Naive thymus-derived CD4-positive, alpha-beta T cell (primary cell): ENCODE measurements around the gene BRCA1. TPM values are rescaled to one million over a fixed set of nuclear protein-coding genes. Genes with fewer than 3 reads are reported as not detected.
"Not testable (repeated sequence)": the region's sequence is repeated elsewhere in the genome, so short reads cannot be mapped to it uniquely, and the experiment has no call there.

Experiments
- ATAC-seq: fragments of 150-1000 bp; cut with Tn5 transposase; 2 replicates; pipeline ENCODE4 v1.10.0; 2021; ENCODE audit warnings: mild to moderate bottlenecking, moderate library complexity
- CTCF ChIA-PET: fragments of 350-600 bp; sonication (Branson Sonifier 250); formaldehyde crosslinking; loops from one replicate; lab custom pipeline; 2021; ENCODE audit warnings: antibody characterized with exemption; lab: Charles Lee
- POLR2A ChIA-PET: fragments of 350-600 bp; sonication (Branson Sonifier 250); formaldehyde crosslinking; loops from one replicate; lab custom pipeline; 2021; ENCODE audit warnings: antibody characterized with exemption, inconsistent platforms; lab: Charles Lee
- DNase-seq, 9 donors: peaks; one replicate each; pipeline versions ENCODE4 v3.0.0 to v3.0.0-alpha.2; 2020 to 2022; ENCODE audit warnings: mixed read lengths in 1 of 9
- H3K27ac ChIP-seq: one replicate; pipeline ENCODE4 v1.7.0; 2013; ENCODE audit warnings: mild to moderate bottlenecking, low read depth, low read length, moderate library complexity
- H3K27me3 ChIP-seq, 2 donors: one replicate each; pipeline ENCODE4 v1.7.0; 2013; ENCODE audit warnings: low read length in 2 of 2, mild to moderate bottlenecking in 2 of 2, moderate library complexity in 2 of 2; ENCODE audit not compliant: control insufficient read depth in 2 of 2, insufficient read depth in 2 of 2
- H3K36me3 ChIP-seq, 3 experiments: 1 replicate in 2 of 3; 2 replicates in 1 of 3; pipeline ENCODE4 v1.7.0; 2013; ENCODE audit warnings: low read length in 3 of 3, mild to moderate bottlenecking in 3 of 3, moderate library complexity in 1 of 3; ENCODE audit not compliant: insufficient read depth in 3 of 3, control insufficient read depth in 2 of 3
- H3K4me1 ChIP-seq, 2 donors: one replicate each; pipeline ENCODE4 v1.7.0; 2013; ENCODE audit warnings: low read length in 2 of 2, mild to moderate bottlenecking in 2 of 2, moderate library complexity in 1 of 2; ENCODE audit not compliant: control insufficient read depth in 2 of 2, insufficient read depth in 2 of 2
- H3K4me3 ChIP-seq: 2 replicates; pipeline ENCODE4 v1.7.0; 2013; ENCODE audit warnings: mild to moderate bottlenecking, low read length
- H3K9me3 ChIP-seq, 3 experiments: 1 replicate in 2 of 3; 2 replicates in 1 of 3; pipeline ENCODE4 v1.7.0; 2013; ENCODE audit warnings: low read length in 3 of 3; ENCODE audit not compliant: control insufficient read depth in 2 of 3
- H3K27ac Mint-ChIP-seq, 9 donors: one replicate each; pipeline ENCODE4 v1.8.0; 2020 to 2022; ENCODE audit warnings: mixed read lengths in 9 of 9, mild to moderate bottlenecking in 8 of 9, moderate library complexity in 5 of 9, inconsistent platforms in 2 of 9
- H3K27me3 Mint-ChIP-seq, 5 donors: one replicate each; pipeline ENCODE4 v1.8.0; 2021 to 2022; ENCODE audit warnings: mixed read lengths in 5 of 5, mild to moderate bottlenecking in 1 of 5
- H3K36me3 Mint-ChIP-seq, 5 donors: one replicate each; pipeline ENCODE4 v1.8.0; 2020 to 2022; ENCODE audit warnings: mixed read lengths in 5 of 5, mild to moderate bottlenecking in 3 of 5, inconsistent platforms in 1 of 5
- H3K4me1 Mint-ChIP-seq, 7 donors: one replicate each; pipeline ENCODE4 v1.8.0; 2020 to 2022; ENCODE audit warnings: mixed read lengths in 7 of 7, mild to moderate bottlenecking in 3 of 7, inconsistent platforms in 1 of 7
- H3K4me3 Mint-ChIP-seq, 10 donors: one replicate each; pipeline ENCODE4 v1.8.0; 2020 to 2022; ENCODE audit warnings: mild to moderate bottlenecking in 10 of 10, mixed read lengths in 10 of 10, moderate library complexity in 6 of 10, inconsistent platforms in 2 of 10
- H3K9me3 Mint-ChIP-seq, 11 donors: one replicate each; pipeline ENCODE4 v1.8.0; 2020 to 2022; ENCODE audit warnings: mixed read lengths in 11 of 11, mild to moderate bottlenecking in 4 of 11, inconsistent platforms in 1 of 11, moderate library complexity in 1 of 11
- intact Hi-C, 2 donors: fragments of 100-400 bp; cut with micrococcal nuclease; formaldehyde crosslinking; loops; one replicate each; pipeline ENCODE4 v1.15.1; 2023
- polyA plus RNA-seq, 2 donors: library from polyadenylated mRNA; unstranded; fragments of 300-500 nt; fragmentation: Illumina TruSeq; gene quantifications; one replicate each; pipeline ENCODE4 v1.2.3, GENCODE V29; 2021
- total RNA-seq, 6 experiments: library from RNA in 5 of 6; stranded (reverse) in 5 of 6; gene quantifications; 1 replicate in 5 of 6; 2 replicates in 1 of 6; pipeline ENCODE4 v1.2.3 and lab custom pipeline; 2021 to 2026

The BRCA1 gene
- total and polyA plus RNA-seq, 7 experiments from 2014 or later = 1.1 to 54.1 (median 4.5) TPM

DNA sequence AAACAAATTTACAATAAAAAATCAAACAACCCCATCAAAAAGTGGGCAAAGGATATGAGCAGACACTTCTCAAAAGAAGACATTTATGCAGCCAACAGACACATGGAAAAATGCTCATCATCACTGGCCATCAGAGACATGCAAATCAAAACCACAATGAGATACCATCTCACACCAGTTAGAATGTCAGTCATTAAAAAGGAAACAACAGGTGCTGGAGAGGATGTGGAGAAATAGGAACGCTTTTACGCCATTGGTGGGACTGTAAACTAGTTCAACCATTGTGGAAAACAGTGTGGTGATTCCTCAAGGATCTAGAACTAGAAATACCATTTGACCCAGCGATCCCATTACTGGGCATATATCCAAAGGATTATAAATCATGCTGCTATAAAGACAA, 11.4 kb upstream of the BRCA1 start:
- H3K27me3 Mint-ChIP-seq, POLR2A ChIA-PET, H3K9me3 ChIP-seq, intact Hi-C loops, DNase-seq, H3K4me3 ChIP-seq, CTCF ChIA-PET, ATAC-seq, H3K4me3 Mint-ChIP-seq, H3K9me3 Mint-ChIP-seq, H3K4me1 Mint-ChIP-seq, H3K27ac ChIP-seq, H3K27me3 ChIP-seq, H3K4me1 ChIP-seq: not testable (repeated sequence)
- H3K36me3 ChIP-seq = peaks cover 0 to 19% (median 0%) of the 10 kb centered on the region in 3 experiments
- Mint-ChIP-seq H3K36me3 (peaks cover 10 to 38% (median 12%) of the 10 kb centered on the region in 5 donors), H3K27ac (peak overlapping the region in 1 of 9 donors; percentile 15)

DNA sequence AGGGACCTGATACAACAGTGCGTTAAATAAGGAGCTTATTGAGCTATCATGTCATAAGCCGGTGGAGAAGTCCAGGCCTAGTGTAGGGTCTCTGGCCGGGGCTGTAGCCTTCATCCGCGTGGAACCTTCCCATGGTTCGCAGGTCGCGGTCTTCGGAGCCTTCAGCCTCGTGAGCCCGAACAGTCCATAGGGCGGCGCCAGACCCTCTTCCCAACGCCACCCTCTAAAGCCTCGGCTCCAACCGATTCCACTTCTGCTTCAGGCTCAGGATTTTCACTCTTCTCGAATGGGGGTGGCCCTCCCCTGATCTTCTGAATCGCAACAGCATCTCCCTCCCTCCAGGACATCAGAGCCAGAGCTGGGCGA, 10.3 kb upstream of the BRCA1 start:
- ChIA-PET CTCF (no interaction called here), POLR2A (no interaction called here)
- DNase-seq (no peak), ATAC-seq (no peak)
- H3K9me3 ChIP-seq = no peaks in the 10 kb centered on the region
- no peak overlapping the region for H3K4me3 ChIP-seq
- no peaks in the 10 kb centered on the region for H3K4me1 ChIP-seq
- Mint-ChIP-seq H3K4me3 (no peak overlapping the region), H3K27ac (no peak overlapping the region), H3K36me3 (peaks cover 10 to 33% (median 12%) of the 10 kb centered on the region in 5 donors), H3K9me3 (peaks cover 0 to 2% (median 0%) of the 10 kb centered on the region in 11 donors), H3K27me3 (no peaks in the 10 kb centered on the region), H3K4me1 (peaks cover 0 to 12% (median 6%) of the 10 kb centered on the region in 7 donors)
- H3K27ac ChIP-seq = no peak overlapping the region
- peaks cover 0 to 19% (median 0%) of the 10 kb centered on the region in 3 experiments for H3K36me3 ChIP-seq
- H3K27me3 ChIP-seq = no peaks in the 10 kb centered on the region
- intact Hi-C loops = no loop called here

DNA sequence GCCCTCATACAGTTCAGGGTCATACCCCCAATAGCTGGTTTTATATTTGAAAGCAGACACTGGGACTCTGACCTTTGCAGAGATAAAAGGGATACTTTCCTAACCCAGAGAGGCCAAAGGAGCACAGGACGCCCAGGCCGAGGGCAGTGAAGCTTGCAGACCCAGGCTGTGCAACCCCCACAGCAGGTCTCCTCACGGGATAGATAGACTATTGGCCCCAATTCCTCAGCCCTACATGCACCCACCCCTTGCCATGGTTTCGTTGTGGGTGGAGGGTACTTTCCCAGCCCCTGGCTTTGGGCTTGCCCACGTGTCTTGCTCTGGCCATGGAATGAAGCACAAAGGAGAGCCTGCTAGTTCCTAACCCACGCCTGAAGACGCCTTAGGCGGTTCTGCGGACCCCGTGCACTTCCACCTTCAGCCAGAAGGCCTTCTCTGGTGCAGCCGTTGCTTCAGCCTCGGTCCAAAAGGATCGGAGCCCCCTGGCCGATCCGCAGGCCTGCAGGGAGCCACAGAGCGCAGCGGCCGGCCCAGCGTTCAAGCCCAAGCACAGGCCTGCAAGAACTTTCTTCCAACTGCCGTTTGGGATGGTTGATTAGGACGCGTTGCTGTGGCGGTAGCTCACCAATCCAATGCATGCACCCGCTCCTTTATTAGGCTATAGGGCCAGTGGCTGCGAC, 9.8 kb upstream of the BRCA1 start:
- H3K36me3 Mint-ChIP-seq = peaks cover 10 to 28% (median 12%) of the 10 kb centered on the region in 5 donors
- H3K4me3 ChIP-seq = no peak overlapping the region
- no peak overlapping the region for H3K27ac ChIP-seq
- H3K4me3 Mint-ChIP-seq = no peak overlapping the region
- ChIA-PET CTCF (no interaction called here), POLR2A (no interaction called here)
- peaks cover 0 to 2% (median 0%) of the 10 kb centered on the region in 11 donors for H3K9me3 Mint-ChIP-seq
- H3K4me1 Mint-ChIP-seq = peaks cover 0 to 12% (median 6%) of the 10 kb centered on the region in 7 donors
- no peaks in the 10 kb centered on the region for H3K9me3 ChIP-seq
- no peaks in the 10 kb centered on the region for H3K27me3 Mint-ChIP-seq
- intact Hi-C loops = no loop called here
- no peak overlapping the region for H3K27ac Mint-ChIP-seq
- H3K36me3 ChIP-seq = peaks cover 0 to 19% (median 0%) of the 10 kb centered on the region in 3 experiments
- ATAC-seq (no peak), DNase-seq (no peak)
- H3K27me3 ChIP-seq = no peaks in the 10 kb centered on the region
- no peaks in the 10 kb centered on the region for H3K4me1 ChIP-seq

DNA sequence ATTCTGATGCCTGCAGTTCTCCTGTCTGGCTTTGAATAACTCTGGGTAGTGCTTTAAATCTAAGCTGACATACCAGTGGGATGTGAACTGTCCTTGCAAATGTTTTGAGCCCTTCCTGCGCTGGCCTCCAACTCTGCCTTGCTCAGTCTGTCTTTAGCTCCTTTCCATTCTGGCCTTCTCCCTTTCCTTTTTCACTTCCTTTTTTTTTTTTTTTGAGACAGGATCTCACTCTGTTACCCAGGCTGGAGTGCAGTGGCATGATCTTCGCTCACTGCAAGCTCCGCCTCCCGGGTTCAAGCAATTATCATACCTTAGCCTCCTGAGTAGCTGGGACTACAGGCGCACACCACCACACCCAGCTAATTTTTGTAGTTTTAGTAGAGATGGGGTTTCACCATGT, 8.3 kb upstream of the BRCA1 start:
- POLR2A ChIA-PET, H3K27me3 Mint-ChIP-seq, H3K4me1 ChIP-seq, H3K27ac Mint-ChIP-seq, ATAC-seq, H3K27ac ChIP-seq, H3K27me3 ChIP-seq, CTCF ChIA-PET, H3K4me3 Mint-ChIP-seq, intact Hi-C loops, H3K9me3 ChIP-seq, DNase-seq, H3K9me3 Mint-ChIP-seq, H3K4me3 ChIP-seq: not testable (repeated sequence)
- H3K36me3 ChIP-seq = peaks cover 0 to 23% (median 0%) of the 10 kb centered on the region in 3 experiments
- Mint-ChIP-seq H3K4me1 (peaks cover 0 to 17% (median 7%) of the 10 kb centered on the region in 7 donors), H3K36me3 (peaks cover 10 to 32% (median 12%) of the 10 kb centered on the region in 5 donors)

DNA sequence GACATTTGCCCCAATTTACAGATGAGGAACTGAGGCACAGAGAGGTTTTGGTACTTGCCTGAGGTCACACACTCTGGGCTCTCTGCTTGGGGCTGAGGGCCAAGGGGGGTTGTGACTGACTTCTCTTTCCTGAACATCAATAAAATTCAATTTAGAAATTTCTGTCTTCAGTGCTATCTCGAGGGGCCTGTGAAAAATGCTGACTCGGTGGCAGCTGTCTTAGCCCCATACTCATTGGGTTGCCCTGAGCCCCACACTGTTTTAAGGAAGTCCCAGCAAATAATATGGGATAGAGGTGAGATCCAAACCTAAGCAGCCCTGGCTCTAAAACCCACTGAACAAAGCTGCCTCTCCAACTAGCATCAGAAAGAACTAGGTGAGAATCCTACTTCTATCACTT, 7.0 kb upstream of the BRCA1 start:
- peaks cover 10 to 41% (median 16%) of the 10 kb centered on the region in 5 donors for H3K36me3 Mint-ChIP-seq
- no peak overlapping the region for H3K4me3 Mint-ChIP-seq
- Histone ChIP-seq H3K27ac (no peak overlapping the region), H3K36me3 (peaks cover 0 to 29% (median 0%) of the 10 kb centered on the region in 3 experiments), H3K4me1 (no peaks in the 10 kb centered on the region), H3K27me3 (no peaks in the 10 kb centered on the region), H3K4me3 (no peak overlapping the region), H3K9me3 (no peaks in the 10 kb centered on the region)
- H3K27me3 Mint-ChIP-seq = no peaks in the 10 kb centered on the region
- no peak for DNase-seq
- peak overlapping the region in 1 of 9 donors; percentile 41 for H3K27ac Mint-ChIP-seq
- peaks cover 0 to 26% (median 17%) of the 10 kb centered on the region in 7 donors for H3K4me1 Mint-ChIP-seq
- H3K9me3 Mint-ChIP-seq = peaks cover 0 to 2% (median 0%) of the 10 kb centered on the region in 11 donors
- intact Hi-C loops = no loop called here
- no peak for ATAC-seq
- CTCF ChIA-PET = interaction anchor here (0.6 kb wide), 1 partner anchor 558 kb away, joined by 4 read pairs; no protein-coding TSS in a partner anchor
- POLR2A ChIA-PET = no interaction called here

DNA sequence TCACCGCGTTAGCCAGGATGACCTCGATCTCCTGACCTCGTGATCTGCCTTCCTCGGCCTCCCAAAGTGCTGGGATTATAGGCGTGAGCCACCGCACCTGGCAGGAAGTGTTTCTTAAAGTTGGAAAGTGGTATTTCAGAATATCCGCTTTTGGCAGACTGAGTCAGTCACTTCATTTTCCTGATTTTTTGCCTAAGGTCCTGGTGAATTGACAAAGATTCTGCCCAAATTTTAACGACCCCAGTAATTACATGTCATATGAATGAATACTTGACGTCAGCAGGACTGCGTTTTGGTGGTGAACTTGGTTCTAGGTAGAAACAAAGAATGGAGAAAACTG, 4.5 kb upstream of the BRCA1 start:
- intact Hi-C loops = loop anchor here in 1 of 2 donors (5.0 kb wide), 1 partner anchor 307 kb away; the partner anchor contains the start of gene BECN1
- peaks cover 9 to 39% (median 17%) of the 10 kb centered on the region in 5 donors for H3K36me3 Mint-ChIP-seq
- H3K4me1 Mint-ChIP-seq = peaks cover 12 to 42% (median 30%) of the 10 kb centered on the region in 7 donors
- peak overlapping the region in 1 of 9 donors; percentile 9 for H3K27ac Mint-ChIP-seq
- DNase-seq (no peak), ATAC-seq (no peak)
- Histone ChIP-seq H3K9me3 (no peaks in the 10 kb centered on the region), H3K27ac (no peak overlapping the region), H3K36me3 (peaks cover 0 to 26% (median 0%) of the 10 kb centered on the region in 3 experiments), H3K4me1 (peaks cover 6 to 8% of the 10 kb centered on the region in 2 donors), H3K27me3 (no peaks in the 10 kb centered on the region), H3K4me3 (no peak overlapping the region)
- POLR2A ChIA-PET = no interaction called here
- CTCF ChIA-PET = no interaction called here
- H3K9me3 Mint-ChIP-seq = peaks cover 0 to 2% (median 0%) of the 10 kb centered on the region in 11 donors
- H3K4me3 Mint-ChIP-seq = no peak overlapping the region
- no peaks in the 10 kb centered on the region for H3K27me3 Mint-ChIP-seq
